GM19193 (cell line): ENCODE results near the gene HAPLN2.

Source experiments
- POLR2A ChIP-seq: IDR thresholded peaks from 4 replicates; pipeline ENCODE4 v1.6.1; 2011; ENCODE audit not compliant: insufficient read depth, insufficient read length; ENCODE audit errors: extremely low read depth

HAPLN2 gene

DNA sequence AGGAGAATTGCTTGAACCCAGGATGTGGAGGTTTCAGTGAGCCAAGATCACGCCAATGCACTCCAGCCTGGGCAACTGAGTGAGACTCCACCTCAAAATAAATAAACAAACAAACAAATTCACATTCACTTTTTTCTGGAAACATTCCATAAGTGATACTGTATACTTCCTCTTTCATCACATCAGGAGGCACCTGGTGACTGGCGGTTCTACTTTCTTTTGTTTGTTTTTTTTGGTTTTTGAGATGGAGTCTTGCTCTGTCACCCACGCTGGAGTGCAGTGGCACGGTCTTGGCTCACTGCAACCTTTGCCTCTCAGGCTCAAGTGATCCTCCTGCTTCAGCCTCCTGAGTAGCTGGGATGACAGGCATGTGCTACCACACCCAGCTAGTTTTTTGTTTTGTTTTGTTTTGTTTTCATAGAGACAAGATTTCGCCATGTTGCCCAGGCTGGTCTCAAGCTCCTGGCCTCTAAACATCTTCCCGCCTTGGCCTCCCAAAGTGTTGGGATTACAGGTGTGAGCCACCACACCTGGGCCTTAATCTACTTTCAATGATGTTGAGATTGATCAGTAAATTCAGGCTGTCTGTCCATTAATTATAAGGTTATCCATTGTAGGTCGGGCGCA is 10.7 kb downstream of the HAPLN2 start:
- no peak for TF ChIP-seq POLR2A

DNA sequence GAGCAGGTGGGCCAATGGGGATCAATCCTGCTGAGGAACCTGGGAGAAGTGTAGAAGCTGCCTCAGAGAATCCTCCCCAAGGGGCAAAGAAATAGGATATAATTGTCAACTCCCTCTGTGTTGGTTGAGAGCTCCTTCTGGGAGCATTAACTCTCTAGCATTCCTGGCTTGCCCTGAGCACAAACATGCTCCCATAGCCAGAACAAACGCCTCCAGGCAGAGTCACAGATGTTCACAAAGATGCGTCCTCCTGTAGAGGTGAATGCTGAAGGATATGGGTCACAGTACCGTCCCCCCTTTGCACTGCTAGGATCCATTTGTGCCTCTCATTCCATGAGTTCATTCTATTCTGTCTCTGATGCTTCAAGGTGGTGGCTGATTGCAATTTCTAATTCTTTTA is 13.1 kb downstream of the HAPLN2 start:
- no peak for TF ChIP-seq POLR2A

DNA sequence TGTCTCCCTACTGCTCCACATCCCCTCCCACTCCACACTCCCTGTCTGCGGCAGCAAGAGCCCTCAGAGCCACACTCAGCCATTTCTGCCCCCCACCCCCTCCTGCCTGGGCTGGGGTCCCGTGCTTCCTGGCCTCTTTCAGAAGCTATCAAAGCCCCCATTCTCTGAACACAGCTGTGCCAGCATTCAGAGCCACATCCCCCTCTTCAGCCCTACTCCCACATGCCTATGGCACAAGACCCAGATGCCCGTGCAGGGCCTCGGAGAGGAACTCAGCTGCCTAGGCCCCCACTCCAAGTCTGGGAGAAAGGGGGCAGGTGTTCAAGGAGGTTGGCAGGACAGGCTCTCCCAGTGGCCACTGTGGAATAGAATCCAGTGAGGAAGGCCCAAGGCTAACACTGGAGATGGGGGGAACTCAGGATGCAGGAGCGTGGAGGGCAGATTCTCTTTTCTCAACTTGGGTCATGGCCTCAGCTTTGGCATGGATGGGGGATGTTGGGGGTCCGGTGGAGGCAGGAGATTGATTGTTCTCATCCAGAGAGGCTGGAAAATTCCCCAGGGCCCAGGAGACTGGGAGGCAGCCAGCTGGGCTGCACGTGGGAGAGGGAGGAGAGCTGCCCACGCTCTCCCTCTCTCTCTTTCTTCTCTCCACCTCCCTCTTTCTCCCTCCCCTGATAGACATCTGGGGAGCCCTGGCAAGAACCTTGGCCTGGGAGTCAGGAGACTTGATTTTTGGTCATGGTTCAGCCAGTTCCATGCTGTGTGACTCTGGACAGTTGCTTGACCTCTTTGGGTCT is 19.2 kb downstream of the HAPLN2 start:
- TF ChIP-seq POLR2A = no peak

DNA sequence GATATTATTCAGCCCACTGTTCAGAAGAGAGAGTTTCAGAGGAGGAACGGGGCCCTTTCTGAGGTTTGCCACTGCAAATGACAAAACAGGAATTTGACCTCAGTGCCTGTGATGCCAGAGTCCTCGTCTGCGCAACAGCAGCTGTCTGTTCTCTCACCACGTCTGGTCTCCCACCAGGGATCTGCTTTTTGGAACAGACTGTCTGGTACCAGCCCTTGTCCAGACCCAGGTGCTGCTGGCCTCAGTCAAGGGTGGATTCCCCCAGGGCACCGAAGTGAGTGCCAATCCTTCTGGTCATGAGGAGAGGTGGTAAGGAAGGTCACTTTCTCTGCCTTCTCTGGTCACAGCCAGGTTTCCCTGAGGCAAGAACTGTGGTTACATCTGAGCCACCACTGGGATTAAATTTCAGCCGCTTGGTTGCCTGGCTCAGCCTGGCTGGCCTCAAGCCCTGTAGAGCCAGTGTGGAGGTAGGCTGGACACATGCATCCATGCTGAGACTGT is 20.4 kb downstream of the HAPLN2 start:
- TF ChIP-seq POLR2A = no peak

DNA sequence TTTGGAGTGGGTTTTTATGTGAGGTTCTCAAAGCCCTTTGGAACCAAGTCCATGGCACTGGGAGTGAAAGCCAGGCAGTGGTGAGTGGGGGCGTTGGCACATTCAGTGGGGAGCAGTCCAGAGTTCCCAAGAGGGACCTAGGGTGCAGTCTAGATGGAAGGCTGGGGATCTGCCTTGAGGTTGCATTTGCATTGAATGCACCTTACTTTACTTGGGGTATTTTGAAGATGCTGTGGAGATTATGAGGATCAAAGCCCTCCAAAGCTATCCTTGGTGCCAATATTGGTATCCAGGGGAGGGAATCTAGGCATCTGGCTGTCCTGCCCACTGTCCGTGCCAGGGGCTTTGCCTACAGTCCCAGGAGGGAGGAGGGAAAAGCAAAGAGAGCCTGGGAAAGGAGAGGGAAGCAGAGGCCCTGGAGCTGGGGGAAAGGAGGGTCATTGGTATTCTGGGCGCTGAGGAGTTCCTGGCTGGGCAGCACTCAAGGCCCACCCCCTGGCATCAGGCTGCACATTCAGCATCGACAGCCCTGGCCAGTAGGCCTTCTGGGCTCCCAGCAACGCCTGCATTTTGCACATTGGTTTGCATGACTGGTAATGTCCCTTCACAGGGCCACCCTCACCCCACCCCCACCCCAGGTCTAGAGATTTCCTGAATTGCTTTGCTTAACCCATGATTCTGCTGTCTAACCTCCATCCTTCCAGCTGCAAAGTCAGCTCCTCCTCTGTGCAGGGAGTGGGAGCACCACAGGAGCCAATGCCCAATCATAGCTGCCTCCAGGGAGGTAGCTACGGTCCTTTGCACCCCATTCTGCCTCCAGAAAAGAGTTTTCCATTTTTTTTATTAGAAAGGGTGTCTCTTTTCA is 21.9 kb downstream of the HAPLN2 start:
- TF ChIP-seq POLR2A = no peak

DNA sequence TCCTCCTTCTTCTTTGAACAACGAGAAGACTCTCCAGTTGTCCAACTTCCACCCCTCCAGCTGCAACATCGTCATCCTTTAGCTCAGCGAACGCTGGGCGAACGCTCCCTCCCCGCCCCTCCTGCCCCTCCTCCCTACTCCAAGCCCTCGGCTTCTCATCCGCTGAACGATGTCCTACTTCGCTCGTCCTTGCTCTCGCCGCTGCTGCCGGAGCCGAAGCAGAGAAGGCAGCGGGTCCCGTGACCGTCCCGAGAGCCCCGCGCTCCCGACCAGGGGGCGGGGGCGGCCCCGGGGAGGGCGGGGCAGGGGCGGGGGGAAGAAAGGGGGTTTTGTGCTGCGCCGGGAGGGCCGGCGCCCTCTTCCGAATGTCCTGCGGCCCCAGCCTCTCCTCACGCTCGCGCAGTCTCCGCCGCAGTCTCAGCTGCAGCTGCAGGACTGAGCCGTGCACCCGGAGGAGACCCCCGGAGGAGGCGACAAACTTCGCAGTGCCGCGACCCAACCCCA is 22.6 kb downstream of the HAPLN2 start, which contains the start of gene BCAN:
Gene BCAN, plus strand, starts transcription at position 357 of the 504 bp plus-strand sequence. CDS start 3,938 bp downstream, outside the sequence.
- TF ChIP-seq POLR2A = no peak

DNA sequence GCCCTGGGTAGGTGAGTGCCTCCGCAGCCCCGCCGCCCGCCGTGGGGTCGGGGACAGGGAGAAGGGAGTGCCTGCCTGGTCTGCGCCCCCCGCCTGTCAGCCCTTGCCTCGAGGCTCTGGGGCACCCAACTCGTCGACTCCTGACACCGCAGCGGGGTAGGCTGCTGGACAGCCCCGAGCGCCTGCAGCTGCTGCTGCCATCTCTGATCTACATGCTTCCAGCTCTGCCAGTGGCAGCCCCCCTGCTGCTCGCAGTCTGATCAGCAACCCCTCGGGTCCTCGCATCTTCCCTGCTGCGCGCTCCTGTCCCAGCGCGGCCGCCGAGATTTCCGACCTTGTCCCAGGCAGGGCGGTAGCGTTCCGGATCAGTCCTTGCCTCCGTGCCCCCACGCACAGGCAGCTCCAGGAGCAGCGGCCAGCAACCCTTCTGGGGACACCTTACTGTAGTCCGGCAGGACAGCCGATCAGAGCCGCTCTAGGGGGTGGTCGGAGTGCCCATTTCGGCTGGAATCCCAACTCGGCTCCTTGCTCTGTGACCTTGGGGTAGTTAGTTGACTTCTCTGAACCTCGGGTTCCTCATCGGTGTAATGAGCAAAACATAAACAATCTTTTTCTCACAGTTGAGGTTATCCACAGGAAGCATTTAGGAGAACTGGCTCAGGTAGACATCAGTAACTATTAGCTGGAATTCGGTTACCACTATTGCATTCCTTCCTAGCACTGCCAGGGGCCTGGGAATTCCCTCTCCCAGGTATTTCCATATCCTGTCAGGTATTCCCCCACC is 23.2 kb downstream of the HAPLN2 start:
- no peak for TF ChIP-seq POLR2A

DNA sequence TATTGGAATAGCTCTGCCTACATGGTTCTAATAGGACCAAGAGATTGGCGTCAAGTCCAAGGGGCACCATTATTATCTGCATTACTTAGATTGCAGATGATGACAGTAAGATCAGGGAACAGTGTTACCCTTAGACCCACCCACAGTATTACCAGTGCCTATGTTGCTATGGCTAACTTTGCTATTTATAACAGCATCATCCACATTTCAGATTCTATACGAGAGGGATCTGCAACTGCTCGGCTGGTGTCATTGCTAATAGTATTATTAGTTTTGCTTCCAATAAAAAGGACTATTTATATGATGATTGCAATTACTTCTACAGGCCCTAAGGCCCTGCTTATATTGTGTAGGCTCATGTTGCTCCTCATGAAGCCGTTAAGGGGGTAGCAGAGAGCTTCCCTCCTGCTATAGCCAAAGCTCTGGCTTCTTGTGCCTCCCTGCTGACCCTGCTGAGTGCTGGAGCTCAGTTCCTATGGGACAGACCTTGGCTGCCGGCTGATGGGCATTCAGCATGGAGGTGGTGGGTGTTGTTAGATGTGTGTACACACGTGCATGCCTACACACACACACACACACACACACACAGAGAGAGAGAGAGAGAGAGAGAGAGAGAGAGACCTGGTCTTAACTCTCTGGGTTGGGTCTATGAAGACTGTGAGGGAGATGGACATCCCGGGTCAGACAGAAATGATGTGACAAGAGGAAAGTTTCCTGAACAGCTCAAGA is 24.0 kb downstream of the HAPLN2 start:
- no peak for TF ChIP-seq POLR2A

DNA sequence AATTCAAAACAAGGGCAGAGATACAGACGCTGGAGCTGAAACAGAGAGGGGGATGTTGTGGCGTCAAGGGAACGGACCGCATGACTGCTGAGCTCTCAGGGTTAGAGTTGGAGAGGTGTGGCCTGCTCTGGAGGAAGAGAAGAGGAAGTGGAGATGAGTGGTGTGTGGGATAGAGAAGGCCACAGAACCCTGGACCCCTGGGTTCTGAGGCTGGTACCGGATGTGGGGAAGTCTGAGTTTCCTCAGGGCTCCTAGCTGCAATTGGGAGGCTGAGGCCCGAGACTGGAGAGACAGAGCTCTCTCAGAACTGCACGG is 24.5 kb downstream of the HAPLN2 start:
- no peak for TF ChIP-seq POLR2A

DNA sequence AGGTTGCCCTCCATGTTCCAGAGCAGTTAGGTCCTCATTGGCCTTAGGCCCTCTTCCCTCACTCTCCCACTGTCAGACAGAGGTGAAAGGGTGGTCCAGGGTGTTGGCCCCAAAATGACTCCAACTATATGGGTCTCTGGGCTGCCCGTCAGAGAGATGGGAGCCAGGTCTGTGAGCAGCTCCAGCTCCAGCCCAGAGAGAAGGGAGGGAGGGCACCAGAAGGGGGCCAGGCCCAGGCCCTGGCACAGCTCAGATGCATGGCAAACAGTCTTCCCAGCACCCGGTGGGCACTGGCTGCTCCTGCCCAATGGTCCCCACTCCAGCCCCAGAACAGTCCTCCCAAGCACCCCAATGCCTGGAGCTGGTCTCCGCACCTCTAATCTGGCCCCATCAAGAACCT is 24.9 kb downstream of the HAPLN2 start:
- no peak for TF ChIP-seq POLR2A

DNA sequence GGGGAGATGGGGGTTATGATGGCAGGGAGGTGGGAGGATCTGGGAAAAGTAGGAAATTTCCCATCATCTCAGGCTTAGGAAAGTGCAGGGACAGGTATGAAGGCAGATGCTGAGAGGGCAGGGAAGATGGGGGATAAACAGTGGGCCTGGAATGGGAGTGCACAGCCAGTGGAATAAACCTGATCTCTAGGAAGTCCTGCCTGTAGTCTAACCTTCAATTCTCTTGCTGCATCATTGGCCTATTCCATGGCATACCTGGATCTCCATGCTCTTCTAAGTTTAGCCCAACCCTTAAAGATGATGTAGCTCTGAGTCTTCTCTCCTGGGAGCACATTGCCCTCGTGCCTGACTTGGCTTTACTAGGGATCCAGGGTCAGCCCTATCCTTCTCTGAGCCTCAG is 25.4 kb downstream of the HAPLN2 start:
- TF ChIP-seq POLR2A = no peak

DNA sequence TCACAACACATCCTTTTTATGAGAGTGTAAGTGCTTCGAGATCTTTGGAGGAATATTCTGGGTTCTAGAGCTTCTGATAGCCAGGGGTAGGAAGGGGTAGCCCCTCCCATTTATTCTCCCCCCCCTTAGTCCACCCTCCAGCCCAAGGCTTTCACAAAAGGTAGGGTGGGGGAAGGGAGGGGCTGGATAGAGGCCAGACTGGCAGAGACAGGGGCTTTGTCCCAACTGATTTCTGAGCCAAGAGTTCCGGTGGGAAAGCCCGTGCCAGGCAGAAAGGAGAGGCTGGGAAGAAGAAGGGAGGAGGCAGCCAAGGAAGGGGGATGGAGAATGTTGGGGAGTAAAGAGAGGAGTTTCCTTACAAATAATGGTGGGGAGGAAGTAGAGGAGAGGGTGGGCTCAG is 25.8 kb downstream of the HAPLN2 start:
- TF ChIP-seq POLR2A = no peak

DNA sequence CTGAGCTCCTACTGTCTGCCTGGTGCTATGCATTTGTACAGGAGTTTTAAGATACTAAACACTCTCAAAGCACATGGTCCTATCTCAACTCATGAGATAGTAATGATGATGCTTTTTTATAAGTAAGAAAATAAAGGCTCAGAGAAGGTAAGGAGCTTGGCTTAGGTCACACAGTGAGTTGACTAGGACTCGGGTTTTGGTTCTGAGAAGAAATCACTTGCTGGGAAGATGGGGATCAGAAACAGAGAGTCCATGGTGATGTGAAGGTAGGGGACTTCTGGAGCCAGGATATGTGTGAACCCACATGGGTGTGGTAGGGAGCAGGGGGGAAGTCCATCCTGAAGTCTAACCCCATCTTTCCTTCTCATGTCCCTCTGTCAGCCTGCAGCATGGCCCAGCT is 26.5 kb downstream of the HAPLN2 start:
- TF ChIP-seq POLR2A = no peak

DNA sequence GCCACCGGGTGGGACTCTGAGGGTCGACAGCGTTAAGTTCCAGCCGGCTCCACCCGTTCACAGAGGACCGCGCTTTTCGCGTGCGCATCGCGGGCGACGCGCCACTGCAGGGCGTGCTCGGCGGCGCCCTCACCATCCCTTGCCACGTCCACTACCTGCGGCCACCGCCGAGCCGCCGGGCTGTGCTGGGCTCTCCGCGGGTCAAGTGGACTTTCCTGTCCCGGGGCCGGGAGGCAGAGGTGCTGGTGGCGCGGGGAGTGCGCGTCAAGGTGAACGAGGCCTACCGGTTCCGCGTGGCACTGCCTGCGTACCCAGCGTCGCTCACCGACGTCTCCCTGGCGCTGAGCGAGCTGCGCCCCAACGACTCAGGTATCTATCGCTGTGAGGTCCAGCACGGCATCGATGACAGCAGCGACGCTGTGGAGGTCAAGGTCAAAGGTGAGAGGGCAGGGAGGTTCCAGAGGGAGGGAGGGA is 27.6 kb downstream of the HAPLN2 start:
- no peak for TF ChIP-seq POLR2A

DNA sequence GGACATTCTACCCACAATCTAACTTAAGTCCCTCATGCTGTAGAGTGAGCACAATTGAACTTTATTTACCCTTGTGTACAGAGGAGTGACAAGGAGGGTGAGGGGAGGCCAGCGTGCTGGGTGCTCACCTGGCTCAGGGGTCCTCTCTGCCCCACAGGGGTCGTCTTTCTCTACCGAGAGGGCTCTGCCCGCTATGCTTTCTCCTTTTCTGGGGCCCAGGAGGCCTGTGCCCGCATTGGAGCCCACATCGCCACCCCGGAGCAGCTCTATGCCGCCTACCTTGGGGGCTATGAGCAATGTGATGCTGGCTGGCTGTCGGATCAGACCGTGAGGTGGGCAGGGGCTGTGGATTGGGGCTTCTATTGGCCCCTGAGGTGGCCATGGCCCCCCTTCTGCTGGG is 28.1 kb downstream of the HAPLN2 start:
- no peak for TF ChIP-seq POLR2A
